Naive thymus-derived CD4-positive, alpha-beta T cell (primary cell): ENCODE measurements around the gene PSD4. TPM values are rescaled to one million over a fixed set of nuclear protein-coding genes. Genes with fewer than 3 reads are reported as not detected.
A peak's percentile ranks its signal among the peaks of the same experiment; 100 is the strongest.

Source experiments
- ATAC-seq: fragments of 150-1000 bp; cut with Tn5 transposase; 2 replicates; pipeline ENCODE4 v1.10.0; 2021; ENCODE audit warnings: mild to moderate bottlenecking, moderate library complexity
- CTCF ChIA-PET: fragments of 350-600 bp; sonication (Branson Sonifier 250); formaldehyde crosslinking; loops from one replicate; lab custom pipeline; 2021; ENCODE audit warnings: antibody characterized with exemption; lab: Charles Lee
- POLR2A ChIA-PET: fragments of 350-600 bp; sonication (Branson Sonifier 250); formaldehyde crosslinking; loops from one replicate; lab custom pipeline; 2021; ENCODE audit warnings: antibody characterized with exemption, inconsistent platforms; lab: Charles Lee
- DNase-seq, 9 donors: peaks; one replicate each; pipeline versions ENCODE4 v3.0.0 to v3.0.0-alpha.2; 2020 to 2022; ENCODE audit warnings: mixed read lengths in 1 of 9
- H3K27ac ChIP-seq: one replicate; pipeline ENCODE4 v1.7.0; 2013; ENCODE audit warnings: mild to moderate bottlenecking, low read depth, low read length, moderate library complexity
- H3K27me3 ChIP-seq, 2 donors: one replicate each; pipeline ENCODE4 v1.7.0; 2013; ENCODE audit warnings: low read length in 2 of 2, mild to moderate bottlenecking in 2 of 2, moderate library complexity in 2 of 2; ENCODE audit not compliant: control insufficient read depth in 2 of 2, insufficient read depth in 2 of 2
- H3K36me3 ChIP-seq, 3 experiments: 1 replicate in 2 of 3; 2 replicates in 1 of 3; pipeline ENCODE4 v1.7.0; 2013; ENCODE audit warnings: low read length in 3 of 3, mild to moderate bottlenecking in 3 of 3, moderate library complexity in 1 of 3; ENCODE audit not compliant: insufficient read depth in 3 of 3, control insufficient read depth in 2 of 3
- H3K4me1 ChIP-seq, 2 donors: one replicate each; pipeline ENCODE4 v1.7.0; 2013; ENCODE audit warnings: low read length in 2 of 2, mild to moderate bottlenecking in 2 of 2, moderate library complexity in 1 of 2; ENCODE audit not compliant: control insufficient read depth in 2 of 2, insufficient read depth in 2 of 2
- H3K4me3 ChIP-seq: 2 replicates; pipeline ENCODE4 v1.7.0; 2013; ENCODE audit warnings: mild to moderate bottlenecking, low read length
- H3K9me3 ChIP-seq, 3 experiments: 1 replicate in 2 of 3; 2 replicates in 1 of 3; pipeline ENCODE4 v1.7.0; 2013; ENCODE audit warnings: low read length in 3 of 3; ENCODE audit not compliant: control insufficient read depth in 2 of 3
- H3K27ac Mint-ChIP-seq, 9 donors: one replicate each; pipeline ENCODE4 v1.8.0; 2020 to 2022; ENCODE audit warnings: mixed read lengths in 9 of 9, mild to moderate bottlenecking in 8 of 9, moderate library complexity in 5 of 9, inconsistent platforms in 2 of 9
- H3K27me3 Mint-ChIP-seq, 5 donors: one replicate each; pipeline ENCODE4 v1.8.0; 2021 to 2022; ENCODE audit warnings: mixed read lengths in 5 of 5, mild to moderate bottlenecking in 1 of 5
- H3K36me3 Mint-ChIP-seq, 5 donors: one replicate each; pipeline ENCODE4 v1.8.0; 2020 to 2022; ENCODE audit warnings: mixed read lengths in 5 of 5, mild to moderate bottlenecking in 3 of 5, inconsistent platforms in 1 of 5
- H3K4me1 Mint-ChIP-seq, 7 donors: one replicate each; pipeline ENCODE4 v1.8.0; 2020 to 2022; ENCODE audit warnings: mixed read lengths in 7 of 7, mild to moderate bottlenecking in 3 of 7, inconsistent platforms in 1 of 7
- H3K4me3 Mint-ChIP-seq, 10 donors: one replicate each; pipeline ENCODE4 v1.8.0; 2020 to 2022; ENCODE audit warnings: mild to moderate bottlenecking in 10 of 10, mixed read lengths in 10 of 10, moderate library complexity in 6 of 10, inconsistent platforms in 2 of 10
- H3K9me3 Mint-ChIP-seq, 11 donors: one replicate each; pipeline ENCODE4 v1.8.0; 2020 to 2022; ENCODE audit warnings: mixed read lengths in 11 of 11, mild to moderate bottlenecking in 4 of 11, inconsistent platforms in 1 of 11, moderate library complexity in 1 of 11
- intact Hi-C, 2 donors: fragments of 100-400 bp; cut with micrococcal nuclease; formaldehyde crosslinking; loops; one replicate each; pipeline ENCODE4 v1.15.1; 2023
- polyA plus RNA-seq, 2 donors: library from polyadenylated mRNA; unstranded; fragments of 300-500 nt; fragmentation: Illumina TruSeq; gene quantifications; one replicate each; pipeline ENCODE4 v1.2.3, GENCODE V29; 2021
- total RNA-seq, 6 experiments: library from RNA in 5 of 6; stranded (reverse) in 5 of 6; gene quantifications; 1 replicate in 5 of 6; 2 replicates in 1 of 6; pipeline ENCODE4 v1.2.3 and lab custom pipeline; 2021 to 2026

Gene PSD4
- total and polyA plus RNA-seq, 7 experiments from 2014 or later, result 28.0 to 399 (median 112) TPM

DNA sequence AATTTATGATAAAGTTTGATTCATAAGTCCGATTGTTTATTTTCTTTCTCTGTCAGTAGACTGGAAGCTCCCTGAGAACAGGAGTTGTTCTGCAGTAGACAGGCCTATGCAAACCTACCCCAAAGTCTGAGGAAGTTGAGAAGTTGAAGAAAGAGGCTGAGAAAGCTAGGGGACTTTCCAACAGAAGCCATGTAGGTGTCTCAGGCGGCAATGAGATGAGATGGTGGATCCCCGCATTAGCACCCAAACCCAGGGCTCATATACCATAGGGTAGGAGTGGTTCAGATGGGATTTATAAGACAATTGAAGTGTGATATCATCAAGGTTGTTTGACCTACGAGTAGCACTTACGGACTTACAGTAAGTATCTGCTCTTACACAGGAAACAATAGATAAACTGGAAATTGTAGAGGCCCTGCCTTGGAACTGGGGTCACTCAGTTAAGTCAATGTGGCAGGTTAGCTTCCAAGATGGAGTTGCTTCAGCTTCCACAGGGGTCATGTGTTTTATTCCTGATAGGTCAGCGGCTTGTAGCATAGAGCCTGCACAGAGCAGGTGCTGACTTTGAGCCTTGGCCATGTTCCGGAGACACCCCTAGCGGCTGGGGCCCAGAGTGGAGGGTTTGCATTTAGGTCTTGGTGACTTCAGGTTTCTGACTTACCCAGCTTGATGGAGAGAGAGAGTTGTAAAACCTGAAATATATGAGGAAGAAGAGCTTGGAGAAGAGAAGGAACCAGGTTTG lies 2.3 kb upstream of the PSD4 start:
- peaks cover 3 to 42% (median 7%) of the 10 kb centered on the region in 5 donors for H3K36me3 Mint-ChIP-seq

DNA sequence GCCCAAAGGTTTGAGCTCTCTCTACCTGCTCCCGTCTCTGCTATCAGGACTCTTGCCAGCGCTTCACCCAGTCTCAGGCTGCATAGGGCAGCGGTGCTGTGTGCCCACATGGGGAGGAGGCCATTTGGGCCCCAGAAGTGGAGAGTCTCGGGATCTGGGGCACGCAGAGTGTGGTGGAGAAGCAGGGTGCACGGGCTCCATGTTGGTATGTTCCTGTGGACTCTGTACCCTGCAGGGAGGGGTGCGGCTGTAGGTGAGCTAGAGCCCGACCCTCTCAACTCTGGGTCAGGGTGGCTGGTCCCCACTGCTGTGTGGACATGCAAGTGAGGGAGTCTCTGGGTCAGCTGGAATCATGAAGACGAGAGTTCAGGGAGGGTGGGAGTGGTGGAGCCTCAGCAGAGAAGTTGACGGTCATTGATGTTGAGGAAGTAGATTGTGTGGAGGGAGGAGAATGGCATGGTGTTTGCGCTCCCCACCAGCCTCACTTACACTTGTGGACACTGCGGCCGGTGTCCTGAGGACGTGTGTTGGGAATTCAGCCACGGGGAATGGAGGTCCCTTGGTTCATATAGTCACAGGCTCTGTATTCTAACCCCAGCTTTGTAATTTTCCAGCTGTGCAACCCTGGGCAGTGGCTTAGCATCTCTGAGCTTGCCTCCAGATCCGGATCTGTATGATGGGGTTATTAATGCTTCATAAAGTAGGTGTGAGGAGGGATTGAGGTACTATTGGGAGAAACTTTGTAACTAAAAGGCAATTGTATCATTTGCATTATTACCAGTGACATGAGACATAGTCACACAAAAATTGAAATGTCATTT lies 840 bp upstream of the PSD4 start:
- peak overlapping the region; percentile 89 to 98 (median 93) for H3K27ac Mint-ChIP-seq
- Histone ChIP-seq H3K36me3 (peaks cover 0 to 6% (median 4%) of the 10 kb centered on the region in 3 experiments), H3K27me3 (no peaks in the 10 kb centered on the region), H3K9me3 (no peaks in the 10 kb centered on the region), H3K27ac (peak overlapping the region; percentile 92), H3K4me1 (peaks cover 67 to 69% of the 10 kb centered on the region in 2 donors), H3K4me3 (peak overlapping the region; percentile 80)
- ChIA-PET POLR2A (interaction anchor here (0.7 to 12.9 kb wide), 11 partner anchors 9 to 178 kb away, joined by 3 to 172 read pairs (median 16); no protein-coding TSS in a partner anchor), CTCF (interaction anchor here (0.6 to 7.9 kb wide), 15 partner anchors 9 to 212 kb away, joined by 3 to 80 read pairs (median 5); no protein-coding TSS in a partner anchor)
- H3K36me3 Mint-ChIP-seq, result peaks cover 3 to 53% (median 17%) of the 10 kb centered on the region in 5 donors
- H3K4me3 Mint-ChIP-seq, result peak overlapping the region; percentile 87 to 99 (median 94)
- H3K27me3 Mint-ChIP-seq, result peaks cover 0 to 5% (median 0%) of the 10 kb centered on the region in 5 donors
- H3K4me1 Mint-ChIP-seq, result peaks cover 58 to 84% (median 72%) of the 10 kb centered on the region in 7 donors
- ATAC-seq (no peak), DNase-seq (no peak)
- peaks cover 0 to 5% (median 0%) of the 10 kb centered on the region in 11 donors for H3K9me3 Mint-ChIP-seq
- intact Hi-C loops, result loop anchor here (1.0 to 10.0 kb wide), 10 partner anchors 8 to 1118 kb away; partner anchors contain the start of genes CKAP2L (in 1 of the 2), SLC20A1 (in 1 of the 2) and TMEM87B (in 1 of the 2)

More for the DNA sequence above, 2.3 kb upstream of the PSD4 start:
- H3K9me3 ChIP-seq, result no peaks in the 10 kb centered on the region
- CTCF ChIA-PET, result interaction anchor here (0.9 to 7.9 kb wide), 8 partner anchors 10 to 211 kb away, joined by 3 to 80 read pairs (median 4); no protein-coding TSS in a partner anchor
- no peak overlapping the region for H3K4me3 ChIP-seq
- ATAC-seq (no peak), DNase-seq (no peak)
- H3K4me1 Mint-ChIP-seq, result peaks cover 59 to 83% (median 71%) of the 10 kb centered on the region in 7 donors
- peaks cover 0 to 5% (median 0%) of the 10 kb centered on the region in 11 donors for H3K9me3 Mint-ChIP-seq
- H3K36me3 ChIP-seq, result no peaks in the 10 kb centered on the region
- peaks cover 67 to 69% of the 10 kb centered on the region in 2 donors for H3K4me1 ChIP-seq
- H3K4me3 Mint-ChIP-seq, result peak overlapping the region; percentile 26 to 94 (median 76)
- H3K27me3 Mint-ChIP-seq, result peaks cover 0 to 5% (median 0%) of the 10 kb centered on the region in 5 donors
- POLR2A ChIA-PET, result interaction anchor here (0.7 to 12.9 kb wide), 6 partner anchors 9 to 34 kb away, joined by 3 to 172 read pairs (median 6); no protein-coding TSS in a partner anchor
- intact Hi-C loops, result loop anchor here (2.0 to 10.0 kb wide), 5 partner anchors 175 to 1117 kb away; partner anchors contain the start of genes CKAP2L (in 1 of the 2), SLC20A1 (in 1 of the 2) and TMEM87B (in 1 of the 2)
- peak overlapping the region; percentile 72 to 98 (median 93) for H3K27ac Mint-ChIP-seq
- H3K27ac ChIP-seq, result peak overlapping the region; percentile 24
- no peaks in the 10 kb centered on the region for H3K27me3 ChIP-seq

DNA sequence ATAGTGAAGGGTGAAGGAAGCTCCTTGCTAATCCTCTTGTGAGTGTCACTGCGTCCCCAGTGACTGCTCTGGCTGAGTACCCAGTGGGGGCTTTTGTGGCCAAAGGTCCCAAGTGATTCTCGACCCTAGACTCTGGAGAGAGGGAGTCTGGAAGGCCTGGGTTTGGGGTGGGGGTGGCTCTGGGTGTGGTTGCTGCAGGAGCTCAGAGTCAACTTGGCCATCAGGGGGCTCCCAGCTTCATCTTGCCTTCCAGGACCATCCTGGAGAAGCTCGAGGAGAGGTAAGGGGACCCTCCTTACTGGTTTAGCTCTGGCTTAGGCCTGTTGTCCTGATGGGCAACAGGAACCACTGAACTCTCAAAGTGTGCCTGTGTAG lies 592 bp downstream of the PSD4 start:
- intact Hi-C loops, result loop anchor here (10.0 kb wide), 4 partner anchors 410 to 1120 kb away; partner anchors contain the start of genes CKAP2L (in 1 of the 2), SLC20A1 (in 1 of the 2) and TMEM87B (in 1 of the 2)
- POLR2A ChIA-PET, result interaction anchor here (0.7 to 12.9 kb wide), 17 partner anchors 9 to 190 kb away, joined by 3 to 172 read pairs (median 5); no protein-coding TSS in a partner anchor
- H3K9me3 Mint-ChIP-seq, result peaks cover 0 to 5% (median 0%) of the 10 kb centered on the region in 11 donors
- Histone ChIP-seq H3K9me3 (no peaks in the 10 kb centered on the region), H3K27ac (peak overlapping the region; percentile 92), H3K36me3 (peaks cover 0 to 6% (median 4%) of the 10 kb centered on the region in 3 experiments), H3K27me3 (no peaks in the 10 kb centered on the region), H3K4me3 (peak overlapping the region; percentile 80), H3K4me1 (peaks cover 68 to 69% of the 10 kb centered on the region in 2 donors)
- peak overlapping the region; percentile 87 to 99 (median 94) for H3K4me3 Mint-ChIP-seq
- ATAC-seq (no peak), DNase-seq (peak in 1 of 9 donors; percentile 20)
- H3K4me1 Mint-ChIP-seq, result peaks cover 58 to 84% (median 73%) of the 10 kb centered on the region in 7 donors
- H3K36me3 Mint-ChIP-seq, result peaks cover 7 to 64% (median 18%) of the 10 kb centered on the region in 5 donors
- CTCF ChIA-PET, result interaction anchor here (0.5 to 7.9 kb wide), 12 partner anchors 10 to 216 kb away, joined by 3 to 80 read pairs (median 5); no protein-coding TSS in a partner anchor
- H3K27ac Mint-ChIP-seq, result peak overlapping the region; percentile 89 to 98 (median 93)
- peaks cover 0 to 5% (median 0%) of the 10 kb centered on the region in 5 donors for H3K27me3 Mint-ChIP-seq

DNA sequence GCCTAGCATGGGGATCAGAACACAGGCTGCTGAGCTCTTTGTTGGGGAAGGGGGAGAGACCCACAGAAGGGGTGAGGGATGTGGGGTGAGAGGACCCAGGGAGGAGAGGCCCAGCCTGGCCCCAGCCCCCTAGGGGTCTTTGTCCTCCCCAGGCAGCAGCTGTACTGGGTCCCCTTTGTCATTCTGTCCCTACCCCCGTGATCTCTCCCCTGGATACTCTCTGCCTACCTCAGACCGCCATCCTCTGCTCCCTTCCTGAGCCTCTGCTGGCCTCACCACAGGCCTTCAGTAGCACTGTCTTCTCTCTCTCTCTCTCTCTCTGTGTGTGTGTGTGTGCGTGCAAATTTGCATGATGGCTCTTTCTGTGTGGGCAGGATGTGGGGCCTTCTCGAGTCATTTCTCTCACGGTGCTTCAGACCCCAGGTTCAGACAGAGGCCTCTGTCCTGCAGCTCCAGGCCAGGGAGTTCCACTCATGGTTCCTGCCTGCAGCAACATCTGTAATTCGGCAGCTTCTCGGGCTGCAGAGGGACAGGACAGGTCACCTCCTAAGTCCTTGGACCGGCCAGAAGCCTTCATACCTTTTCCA lies 1.4 kb downstream of the PSD4 start:
- CTCF ChIA-PET, result interaction anchor here (0.8 to 7.9 kb wide), 7 partner anchors 18 to 215 kb away, joined by 3 to 80 read pairs (median 19); no protein-coding TSS in a partner anchor
- H3K27ac Mint-ChIP-seq, result peak overlapping the region; percentile 89 to 98 (median 93)
- peaks cover 7 to 63% (median 18%) of the 10 kb centered on the region in 5 donors for H3K36me3 Mint-ChIP-seq
- Histone ChIP-seq H3K9me3 (no peaks in the 10 kb centered on the region), H3K27me3 (no peaks in the 10 kb centered on the region), H3K27ac (peak overlapping the region; percentile 92), H3K36me3 (peaks cover 0 to 6% (median 4%) of the 10 kb centered on the region in 3 experiments), H3K4me1 (peaks cover 70 to 71% of the 10 kb centered on the region in 2 donors), H3K4me3 (peak overlapping the region; percentile 80)
- H3K4me1 Mint-ChIP-seq, result peaks cover 60 to 84% (median 74%) of the 10 kb centered on the region in 7 donors
- peak in 8 of 9 donors; percentile 67 to 81 (median 74) for DNase-seq
- H3K4me3 Mint-ChIP-seq, result peak overlapping the region; percentile 87 to 99 (median 94)
- peaks cover 0 to 5% (median 0%) of the 10 kb centered on the region in 5 donors for H3K27me3 Mint-ChIP-seq
- POLR2A ChIA-PET, result interaction anchor here (0.7 to 12.9 kb wide), 18 partner anchors 8 to 190 kb away, joined by 3 to 172 read pairs (median 6); no protein-coding TSS in a partner anchor
- peaks cover 0 to 5% (median 0%) of the 10 kb centered on the region in 11 donors for H3K9me3 Mint-ChIP-seq
- intact Hi-C loops, result loop anchor here (1.0 to 10.0 kb wide), 5 partner anchors 8 to 1120 kb away; partner anchors contain the start of genes CKAP2L (in 1 of the 2), SLC20A1 (in 1 of the 2) and TMEM87B (in 1 of the 2)
- ATAC-seq, result peak; percentile 71
